Measurements from ENCODE around the gene MPP2.

- TF ChIP-seq CTCF (conservative IDR thresholded peaks at IDR 0.05 in 1 of 2, IDR thresholded peaks at IDR 0.05 in 1 of 2; ENCODE audit: extremely low read depth in 1 of 2, insufficient read depth in 1 of 2, low read depth in 1 of 2, low read length in 2 of 2) (no peak), EZH2 (IDR thresholded peaks at IDR 0.05; ENCODE audit: borderline replicate concordance, low read length) (no peak)
These were observed 9.6 kb upstream of the MPP2 start for GRCh38 chr17:43917016-43917347.

Data from mammary epithelial cell (primary cell).